HEK293T (cell line): Measurements from ENCODE around the gene SEMA5A.

Source experiments
- ARNT ChIP-seq: fragments of 450-650 bp; IDR thresholded peaks from 2 replicates; pipeline ENCODE4 v1.6.1; 2017; ENCODE audit warnings: mild to moderate bottlenecking
- BHLHE40 ChIP-seq: fragments of 450-650 bp; IDR thresholded peaks from 2 replicates; pipeline ENCODE4 v1.6.1; 2016; ENCODE audit warnings: mild to moderate bottlenecking, moderate library complexity, borderline replicate concordance
- CTBP1 ChIP-seq: fragments of 450-650 bp; IDR thresholded peaks from 2 replicates; pipeline ENCODE4 v1.6.1; 2016; ENCODE audit warnings: borderline replicate concordance
- FOXK2 ChIP-seq: fragments of 450-650 bp; IDR thresholded peaks from 2 replicates; pipeline ENCODE4 v1.6.1; 2016; ENCODE audit warnings: mild to moderate bottlenecking
- FOXM1 ChIP-seq: fragments of 450-650 bp; IDR thresholded peaks from 2 replicates; pipeline ENCODE4 v1.6.1; 2017; ENCODE audit warnings: mild to moderate bottlenecking, borderline replicate concordance
- L3MBTL2 ChIP-seq: fragments of 450-650 bp; conservative IDR thresholded peaks from 2 replicates; pipeline ENCODE4 v1.6.1; 2016; ENCODE audit warnings: mild to moderate bottlenecking
- NFRKB ChIP-seq: fragments of 450-650 bp; IDR thresholded peaks from 2 replicates; pipeline ENCODE4 v1.6.1; 2016; ENCODE audit warnings: mild to moderate bottlenecking, moderate library complexity
- SP1 ChIP-seq: fragments of 450-650 bp; IDR thresholded peaks from 2 replicates; pipeline ENCODE4 v1.6.1; 2017
- SUZ12 ChIP-seq: fragments of 450-650 bp; IDR thresholded peaks from 2 replicates; pipeline ENCODE4 v1.6.1; 2016; ENCODE audit warnings: mild to moderate bottlenecking
- TARDBP ChIP-seq: fragments of 450-650 bp; IDR thresholded peaks from 2 replicates; pipeline ENCODE4 v1.6.1; 2016

- TF ChIP-seq FOXM1, result no peak
- no peak for TF ChIP-seq FOXK2
- no peak for TF ChIP-seq CTBP1
- no peak for TF ChIP-seq ARNT
- no peak for TF ChIP-seq SUZ12
- TF ChIP-seq L3MBTL2, result no peak
- no peak for TF ChIP-seq SP1
- TF ChIP-seq BHLHE40, result no peak
- TF ChIP-seq TARDBP, result no peak
- TF ChIP-seq NFRKB, result no peak
Observed at GRCh38 chr5:9282211-9282610, 263.7 kb downstream of the SEMA5A start.
